ENCODE measurements around the gene SETSIP. TPM values are rescaled to one million over a fixed set of nuclear protein-coding genes. Genes with fewer than 3 reads are reported as not detected.
A peak's percentile ranks its signal among the peaks of the same experiment; 100 is the strongest.
"Not testable (repeated sequence)": the region's sequence is repeated elsewhere in the genome, so short reads cannot be mapped to it uniquely, and the experiment has no call there.

SETSIP gene
- total RNA-seq, 6 donors from 2014 or later = not detected

- H3K27me3 ChIP-seq = no peaks in the 10 kb centered on the region
- 0 to 1% methylated on average over 22 to 50 of the region's 55 CpGs for WGBS, 2 donors
- peaks cover 0 to 3% (median 1%) of the 10 kb centered on the region in 4 donors for H3K9me3 ChIP-seq
- no peaks in the 10 kb centered on the region for H3K36me3 ChIP-seq
- H3K4me1 ChIP-seq = peaks cover 3 to 12% (median 9%) of the 10 kb centered on the region in 4 donors
- peak; percentile 85 to 89 for DNase-seq
- H3K27ac ChIP-seq = peak within 1 kb of the TSS; percentile 63 to 84 (median 77)
- peak within 1 kb of the TSS; percentile 61 to 82 (median 70) for H3K4me3 ChIP-seq
- TF ChIP-seq, protein P1, sequence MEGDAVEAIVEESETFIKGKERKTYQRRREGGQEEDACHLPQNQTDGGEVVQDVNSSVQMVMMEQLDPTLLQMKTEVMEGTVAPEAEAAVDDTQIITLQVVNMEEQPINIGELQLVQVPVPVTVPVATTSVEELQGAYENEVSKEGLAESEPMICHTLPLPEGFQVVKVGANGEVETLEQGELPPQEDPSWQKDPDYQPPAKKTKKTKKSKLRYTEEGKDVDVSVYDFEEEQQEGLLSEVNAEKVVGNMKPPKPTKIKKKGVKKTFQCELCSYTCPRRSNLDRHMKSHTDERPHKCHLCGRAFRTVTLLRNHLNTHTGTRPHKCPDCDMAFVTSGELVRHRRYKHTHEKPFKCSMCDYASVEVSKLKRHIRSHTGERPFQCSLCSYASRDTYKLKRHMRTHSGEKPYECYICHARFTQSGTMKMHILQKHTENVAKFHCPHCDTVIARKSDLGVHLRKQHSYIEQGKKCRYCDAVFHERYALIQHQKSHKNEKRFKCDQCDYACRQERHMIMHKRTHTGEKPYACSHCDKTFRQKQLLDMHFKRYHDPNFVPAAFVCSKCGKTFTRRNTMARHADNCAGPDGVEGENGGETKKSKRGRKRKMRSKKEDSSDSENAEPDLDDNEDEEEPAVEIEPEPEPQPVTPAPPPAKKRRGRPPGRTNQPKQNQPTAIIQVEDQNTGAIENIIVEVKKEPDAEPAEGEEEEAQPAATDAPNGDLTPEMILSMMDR (IDR thresholded peaks at IDR 0.05) = peak in 1 of 6 experiments; percentile 16
- TF ChIP-seq POLR2A (IDR thresholded peaks at IDR 0.05) (peak in 3 of 4 donors; percentile 19 to 73 (median 48)), EP300 (IDR thresholded peaks at IDR 0.05) (no peak), POLR2AphosphoS5 (IDR thresholded peaks at IDR 0.05) (peak; percentile 24 to 68)
- peak; percentile 94 to 97 for ATAC-seq (ENCODE audit: low FRiP score in 2 of 2)
Measured at GRCh38 chr1:92080128-92080985, 5.1 kb upstream of the SETSIP start, which contains the start of gene BTBD8. Gene BTBD8, plus strand, starts transcription at chr1:92080345. Its CDS starts 227 bp downstream, at chr1:92080572.

DNA sequence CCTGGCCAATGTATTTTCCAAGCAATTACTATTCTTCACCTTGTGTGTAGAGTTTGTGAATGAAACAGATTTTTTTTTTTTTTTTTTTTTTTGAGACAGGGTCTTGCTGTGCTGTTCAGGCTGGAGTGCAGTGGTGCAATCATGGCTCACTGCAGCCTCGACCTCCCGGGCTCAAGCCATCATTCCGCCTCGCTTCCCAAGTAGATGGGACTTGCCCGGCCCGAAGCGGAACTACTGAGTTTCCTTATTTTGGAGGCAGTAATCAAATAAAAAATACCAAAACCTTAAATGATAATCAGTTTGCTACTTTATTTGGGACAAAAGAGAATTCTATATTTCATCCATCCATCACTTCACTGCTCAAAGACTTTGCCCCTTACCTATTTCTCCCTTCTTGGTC lies 4.2 kb upstream of the SETSIP start:
- H3K27ac ChIP-seq = peak overlapping the region in 1 of 4 donors; percentile 84
- peak overlapping the region in 2 of 4 donors; percentile 68 to 82 for H3K4me3 ChIP-seq
- TF ChIP-seq EP300 (IDR thresholded peaks at IDR 0.05) = no peak
- TF ChIP-seq POLR2AphosphoS5 (IDR thresholded peaks at IDR 0.05) = no peak
- TF ChIP-seq POLR2A (IDR thresholded peaks at IDR 0.05) = no peak
- TF ChIP-seq, protein P1 (IDR thresholded peaks at IDR 0.05) = no peak

DNA sequence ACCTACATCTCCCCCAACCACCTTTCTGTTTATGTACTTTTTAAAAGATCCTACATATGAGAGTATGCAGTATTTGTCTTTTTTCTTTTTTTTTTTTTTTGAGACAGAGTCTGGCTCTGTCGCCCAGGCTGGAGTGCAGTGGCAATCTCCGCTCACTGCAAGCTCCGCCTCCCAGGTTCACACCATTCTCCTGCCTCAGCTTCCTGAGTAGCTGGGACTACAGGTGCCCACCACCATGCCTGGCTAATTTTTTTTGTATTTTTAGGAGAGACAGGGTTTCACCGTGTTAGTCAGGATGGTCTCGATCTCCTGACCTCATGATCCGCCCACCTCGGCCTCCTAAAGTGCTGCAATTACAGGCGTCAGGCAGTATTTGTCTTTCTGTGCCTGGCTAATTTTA lies 2.9 kb upstream of the SETSIP start:
- 92 to 97% methylated on average over 8 of the region's 8 CpGs for WGBS, 2 donors
- not testable (repeated sequence) for DNase-seq

More for the DNA sequence above, 4.2 kb upstream of the SETSIP start:
- Histone ChIP-seq H3K4me1 (peaks cover 3 to 12% (median 9%) of the 10 kb centered on the region in 4 donors), H3K27me3 (no peaks in the 10 kb centered on the region), H3K36me3 (no peaks in the 10 kb centered on the region), H3K9me3 (no peaks in the 10 kb centered on the region)
- WGBS, 2 donors = 94 to 99% methylated on average over 7 of the region's 7 CpGs
- no peak for DNase-seq
- no peak for ATAC-seq (ENCODE audit: low FRiP score in 2 of 2)

DNA sequence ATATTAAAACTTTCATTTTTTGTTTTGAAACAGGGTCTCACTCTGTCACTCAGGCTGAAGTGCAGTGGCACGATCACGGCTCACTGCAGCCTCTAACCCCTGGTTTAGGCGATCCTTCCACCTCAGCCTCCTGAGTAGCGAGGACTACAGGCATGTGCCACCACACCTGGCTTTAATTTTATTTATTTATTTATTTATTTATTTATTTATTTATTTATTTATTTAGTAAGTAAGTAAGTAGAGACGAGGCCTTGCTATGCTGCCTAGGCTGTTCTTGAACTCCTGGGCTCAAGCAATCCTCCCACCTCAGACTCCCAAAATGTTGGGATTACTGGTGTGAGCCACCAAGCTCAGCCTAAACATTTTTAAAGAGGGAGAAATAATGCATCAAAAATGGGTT lies 1.2 kb upstream of the SETSIP start:
- ATAC-seq (ENCODE audit: low FRiP score in 2 of 2) (no peak), DNase-seq (no peak)
- Histone ChIP-seq H3K27ac (no peak overlapping the region), H3K4me3 (no peak overlapping the region), H3K4me1 (peaks cover 3 to 9% (median 6%) of the 10 kb centered on the region in 4 donors), H3K9me3 (no peaks in the 10 kb centered on the region), H3K27me3 (no peaks in the 10 kb centered on the region), H3K36me3 (no peaks in the 10 kb centered on the region)
- 95 to 98% methylated on average over 5 of the region's 5 CpGs for WGBS, 2 donors
- TF ChIP-seq POLR2A (IDR thresholded peaks at IDR 0.05) (no peak), POLR2AphosphoS5 (IDR thresholded peaks at IDR 0.05) (no peak), EP300 (IDR thresholded peaks at IDR 0.05) (no peak)
- TF ChIP-seq, protein P1 (IDR thresholded peaks at IDR 0.05) = no peak

More for the DNA sequence above, 2.9 kb upstream of the SETSIP start:
- peaks cover 3 to 12% (median 9%) of the 10 kb centered on the region in 4 donors for H3K4me1 ChIP-seq
- not testable (repeated sequence) for ATAC-seq (ENCODE audit: low FRiP score in 2 of 2); H3K27ac ChIP-seq; H3K9me3 ChIP-seq; H3K27me3 ChIP-seq; H3K36me3 ChIP-seq; H3K4me3 ChIP-seq

DNA sequence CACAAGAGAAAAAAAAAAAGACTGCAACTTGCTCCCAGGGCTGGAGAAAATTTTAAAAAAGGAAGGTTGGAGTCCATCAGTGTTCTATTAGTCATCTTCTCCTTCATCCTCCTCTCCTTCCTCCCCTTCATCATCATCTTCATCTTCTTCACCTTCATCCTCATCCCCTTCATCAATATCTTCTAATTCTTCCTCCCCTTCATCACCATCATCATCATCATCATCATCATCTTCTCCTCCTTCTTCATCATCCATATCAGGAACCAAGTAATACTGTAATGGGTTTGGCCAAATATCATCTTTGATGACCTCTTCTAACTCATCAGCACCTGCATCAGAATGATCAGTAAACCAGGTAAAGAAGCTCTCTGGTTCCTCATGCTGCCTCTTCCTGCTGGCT lies 765 bp downstream of the SETSIP start:
- not testable (repeated sequence) for H3K4me3 ChIP-seq; H3K9me3 ChIP-seq; H3K36me3 ChIP-seq; ATAC-seq (ENCODE audit: low FRiP score in 2 of 2); H3K27me3 ChIP-seq; DNase-seq; H3K27ac ChIP-seq; H3K4me1 ChIP-seq
